A549 (cell line): ENCODE results near the gene PHF10. TPM values are rescaled to one million over a fixed set of nuclear protein-coding genes. Genes with fewer than 3 reads are reported as not detected.

Experiments used
- ATAC-seq, 2 experiments: fragments of 200-7000 bp in 1 of 2; fragments of >200 bp in 1 of 2; cut with Nextera tagmentation in 1 of 2; cut with Tn5 transposase in 1 of 2; 3 replicates each; pipeline versions ENCODE4 v1.8.0 to v1.9.1; 2018 to 2020; ENCODE audit warnings: mild to moderate bottlenecking in 1 of 2, moderate library complexity in 1 of 2
- CTCF ChIA-PET: fragments of 300-600 bp; sonication (Branson Sonifier 250); formaldehyde crosslinking; extraction: SDS; loops from one replicate; lab custom pipeline; 2021; ENCODE audit warnings: antibody characterized with exemption, inconsistent platforms; lab: Yijun Ruan, JAX
- POLR2A ChIA-PET: fragments of 350-600 bp; formaldehyde crosslinking; extraction: SDS; loops from one replicate; lab custom pipeline; 2021; ENCODE audit warnings: antibody characterized with exemption, inconsistent platforms; lab: Yijun Ruan, JAX
- DNase-seq, 2 experiments: peaks; one replicate each; pipeline versions ENCODE4 v3.0.0 to v3.0.0-alpha.2; 2011 to 2016; ENCODE audit warnings: low read depth in 1 of 2, low spot score in 1 of 2
- FAIRE-seq: peaks from 2 replicates; lab custom pipeline; 2011; peaks lifted over from hg19 to GRCh38; lab: Jason Lieb, UNC
- H3K27ac ChIP-seq, 2 experiments: fragments of >200 bp; sonication (Bioruptor Twin); formaldehyde crosslinking; 3 replicates each; pipeline ENCODE4 v1.5.1; 2016 to 2017
- H3K4me1 ChIP-seq: fragments of >200 bp; sonication (Bioruptor Twin); formaldehyde crosslinking; 3 replicates; pipeline ENCODE4 v1.6.1; 2016
- H3K4me2 ChIP-seq: fragments of >200 bp; sonication (Bioruptor Twin); formaldehyde crosslinking; 3 replicates; pipeline ENCODE4 v1.6.1; 2016
- H3K4me3 ChIP-seq: fragments of >200 bp; sonication (Bioruptor Twin); formaldehyde crosslinking; 3 replicates; pipeline ENCODE4 v1.5.1; 2016
- H3K9me3 ChIP-seq: fragments of >200 bp; sonication (Bioruptor Twin); formaldehyde crosslinking; 3 replicates; pipeline ENCODE4 v1.6.1; 2016
- CBX2 ChIP-seq: fragments of 200-600 bp; sonication (generic); IDR thresholded peaks from 2 replicates; pipeline ENCODE4 v1.6.1; 2016; ENCODE audit warnings: low read depth, mild to moderate bottlenecking, borderline replicate concordance
- CHD4 ChIP-seq: fragments of 200-600 bp; sonication (generic); IDR thresholded peaks from 2 replicates; pipeline ENCODE4 v1.6.1; 2016; ENCODE audit warnings: antibody characterized with exemption, mild to moderate bottlenecking, borderline replicate concordance
- EHF ChIP-seq: fragments of 250-450 bp; sonication (Bioruptor Pico); IDR thresholded peaks from 2 replicates; pipeline ENCODE4 v1.5.0; 2020; ENCODE audit warnings: mild to moderate bottlenecking
- FOXS1 ChIP-seq: fragments of 250-450 bp; sonication (Bioruptor Pico); IDR thresholded peaks from 2 replicates; pipeline ENCODE4 v1.5.0; 2020; ENCODE audit warnings: mild to moderate bottlenecking, moderate library complexity
- HOXB5 ChIP-seq: fragments of 250-450 bp; sonication (Bioruptor Pico); IDR thresholded peaks from 2 replicates; pipeline ENCODE4 v1.5.0; 2020; ENCODE audit warnings: mild to moderate bottlenecking, moderate library complexity
- JUNB ChIP-seq: fragments of >200 bp; sonication (Bioruptor Twin); formaldehyde crosslinking; IDR thresholded peaks from 2 replicates; pipeline ENCODE4 v1.6.1; 2016
- MAZ ChIP-seq: fragments of 150-350 bp; IDR thresholded peaks from 2 replicates; pipeline ENCODE4 v1.6.1; 2014; ENCODE audit warnings: antibody characterized with exemption, low read depth, low read length, borderline replicate concordance
- MYC ChIP-seq: IDR thresholded peaks from 2 replicates; pipeline ENCODE4 v1.6.1; 2012; ENCODE audit warnings: mild to moderate bottlenecking, inconsistent platforms, low read length, improper control_type of control experiment, borderline replicate concordance
- NFE2L2 ChIP-seq: fragments of 150-350 bp; conservative IDR thresholded peaks from 2 replicates; pipeline ENCODE4 v1.6.1; 2014; ENCODE audit warnings: low read length
- PHF8 ChIP-seq: fragments of 200-600 bp; sonication (generic); IDR thresholded peaks from 2 replicates; pipeline ENCODE4 v1.6.1; 2016; ENCODE audit warnings: low read depth, mild to moderate bottlenecking, antibody characterized with exemption, moderate library complexity, borderline replicate concordance
- POLR2A ChIP-seq: IDR thresholded peaks from 2 replicates; pipeline ENCODE4 v1.6.1; 2012; ENCODE audit warnings: mild to moderate bottlenecking, low read length
- POLR2AphosphoS2 ChIP-seq: conservative IDR thresholded peaks from 2 replicates; pipeline ENCODE4 v1.6.1; 2012; ENCODE audit warnings: low read length, improper control_type of control experiment, inconsistent platforms
- RARB ChIP-seq: fragments of 250-450 bp; sonication (Bioruptor Pico); IDR thresholded peaks from 2 replicates; pipeline ENCODE4 v1.8.0; 2021; ENCODE audit warnings: mild to moderate bottlenecking, moderate library complexity
- SMC3 ChIP-seq: fragments of >200 bp; sonication (Bioruptor Twin); formaldehyde crosslinking; IDR thresholded peaks from 3 replicates; pipeline ENCODE4 v1.6.1; 2018; ENCODE audit warnings: inconsistent platforms
- SREBF2 ChIP-seq: fragments of 450-650 bp; IDR thresholded peaks from 2 replicates; pipeline ENCODE4 v1.6.1; 2014; ENCODE audit warnings: mild to moderate bottlenecking, moderate library complexity
- TFCP2L1 ChIP-seq: fragments of 250-450 bp; sonication (Bioruptor Pico); IDR thresholded peaks from 2 replicates; pipeline ENCODE4 v1.5.0; 2021; ENCODE audit warnings: mild to moderate bottlenecking
- TP53 ChIP-seq: fragments of 250-450 bp; sonication (Bioruptor Pico); IDR thresholded peaks from 2 replicates; pipeline ENCODE4 v1.5.0; 2021; ENCODE audit warnings: mild to moderate bottlenecking, moderate library complexity
- ZNF302 ChIP-seq: fragments of 250-450 bp; sonication (Bioruptor Pico); IDR thresholded peaks from 2 replicates; pipeline ENCODE4 v1.9.0; 2021; ENCODE audit warnings: inconsistent platforms, mild to moderate bottlenecking, moderate library complexity
- ZSCAN20 ChIP-seq: fragments of 250-450 bp; sonication (Bioruptor Pico); IDR thresholded peaks from 2 replicates; pipeline ENCODE4 v1.8.0; 2022; ENCODE audit warnings: mild to moderate bottlenecking, moderate library complexity
- WGBS: methylation state at CpG from one replicate; pipeline ENCODE4 v1.1.6; 2017; ENCODE audit errors: missing lambda C conversion rate; 5-methylcytosine and 5-hydroxymethylcytosine counted together
- polyA plus RNA-seq, 4 experiments: library from polyadenylated mRNA; depleted of rRNA in 3 of 4; stranded (reverse); fragments of >200 nt; fragmentation: RNase III in 1 of 4; extraction: RNeasy Plus Mini Kit Qiagen cat#74134 plus additional on column Dnase treatment in 1 of 4; gene quantifications; 2 replicates in 3 of 4; 3 replicates in 1 of 4; pipeline ENCODE4 v1.2.3, GENCODE V29; 2011 to 2017
- TF ChIP-seq, protein P1 (sequence below): IDR thresholded peaks from 2 replicates; pipeline ENCODE4 v1.6.1; 2012; ENCODE audit warnings: low read depth, borderline replicate concordance
- TF ChIP-seq, protein P2 (sequence below): fragments of >200 bp; sonication (Bioruptor Twin); formaldehyde crosslinking; IDR thresholded peaks from 2 replicates; pipeline ENCODE4 v1.6.1; 2016
- TF ChIP-seq, protein P3 (sequence below): IDR thresholded peaks from 2 replicates; pipeline ENCODE4 v1.6.1; 2012

Gene PHF10
- polyA plus RNA-seq, 2 of the 4 experiments (the other 2 are of a cell fraction) = 21.9 to 29.6 TPM

DNA sequence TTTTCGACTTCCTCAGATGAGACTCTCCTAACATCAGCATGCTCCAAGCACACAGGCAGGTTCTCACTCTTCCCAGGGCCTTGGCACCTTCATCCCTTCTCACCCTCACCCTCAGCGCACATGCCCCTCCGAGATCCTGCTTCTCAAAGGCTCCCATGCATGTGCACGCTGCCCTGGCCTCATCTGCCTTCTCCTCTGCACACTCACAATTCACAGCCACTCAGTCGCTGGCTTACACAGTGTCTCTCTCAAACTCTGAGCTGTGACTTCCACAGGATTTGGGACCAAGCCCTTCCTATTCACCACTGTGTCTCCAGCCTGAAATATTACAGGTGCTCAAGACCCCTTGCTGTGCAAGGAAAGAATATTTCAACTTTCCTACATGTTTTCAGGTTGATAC, 52.7 kb downstream of the PHF10 start:
- 90% methylated on average over 5 of the region's 5 CpGs for WGBS
- Histone ChIP-seq H3K9me3 (no peaks in the 10 kb centered on the region), H3K27ac (no peak overlapping the region)
- no peak for FAIRE-seq
- POLR2A ChIA-PET = no interaction called here
- no peak for TF ChIP-seq CBX2
- TF ChIP-seq, protein P1, sequence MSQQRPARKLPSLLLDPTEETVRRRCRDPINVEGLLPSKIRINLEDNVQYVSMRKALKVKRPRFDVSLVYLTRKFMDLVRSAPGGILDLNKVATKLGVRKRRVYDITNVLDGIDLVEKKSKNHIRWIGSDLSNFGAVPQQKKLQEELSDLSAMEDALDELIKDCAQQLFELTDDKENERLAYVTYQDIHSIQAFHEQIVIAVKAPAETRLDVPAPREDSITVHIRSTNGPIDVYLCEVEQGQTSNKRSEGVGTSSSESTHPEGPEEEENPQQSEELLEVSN = no peak
- TF ChIP-seq, protein P2, sequence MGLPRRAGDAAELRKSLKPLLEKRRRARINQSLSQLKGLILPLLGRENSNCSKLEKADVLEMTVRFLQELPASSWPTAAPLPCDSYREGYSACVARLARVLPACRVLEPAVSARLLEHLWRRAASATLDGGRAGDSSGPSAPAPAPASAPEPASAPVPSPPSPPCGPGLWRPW = no peak
- no peak for TF ChIP-seq EHF (CRISPR knock-in tag)
- no peak for TF ChIP-seq ZNF302 (CRISPR knock-in tag)
- no peak for TF ChIP-seq PHF8
- no peak for TF ChIP-seq RARB
- TF ChIP-seq POLR2A = no peak
- no peak for TF ChIP-seq POLR2AphosphoS2
- TF ChIP-seq, protein P3, sequence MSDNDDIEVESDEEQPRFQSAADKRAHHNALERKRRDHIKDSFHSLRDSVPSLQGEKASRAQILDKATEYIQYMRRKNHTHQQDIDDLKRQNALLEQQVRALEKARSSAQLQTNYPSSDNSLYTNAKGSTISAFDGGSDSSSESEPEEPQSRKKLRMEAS = no peak
- TF ChIP-seq, all 56 proteins: peak for 0
- H3K4me1 ChIP-seq = no peaks in the 10 kb centered on the region
- no peak for DNase-seq
- CTCF ChIA-PET = no interaction called here
- H3K4me2 ChIP-seq = no peak overlapping the region
- no peak for ATAC-seq
- no peak overlapping the region for H3K4me3 ChIP-seq

DNA sequence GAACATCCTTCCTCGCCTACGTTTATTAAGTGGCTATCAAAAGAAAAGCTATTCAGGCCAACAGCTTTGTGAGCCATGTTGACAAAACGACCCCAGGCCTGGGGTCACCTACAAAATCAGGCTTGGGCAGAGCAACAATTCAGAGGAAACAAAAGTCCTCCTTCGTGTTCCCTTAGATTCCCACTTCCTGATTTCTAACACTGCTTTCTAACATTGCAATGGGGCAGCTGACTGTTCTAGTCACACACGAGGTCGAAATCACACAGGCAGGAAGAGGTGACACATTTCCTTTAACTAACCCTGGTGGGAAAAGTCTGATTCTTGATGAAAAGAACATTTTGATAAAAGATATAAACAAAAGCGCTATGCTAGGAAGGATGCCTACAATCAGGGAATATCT, 54.4 kb downstream of the PHF10 start:
- no peak overlapping the region for H3K4me2 ChIP-seq
- ChIA-PET POLR2A (no interaction called here), CTCF (no interaction called here)
- H3K4me1 ChIP-seq = no peaks in the 10 kb centered on the region
- no peak for ATAC-seq
- no peak overlapping the region for H3K4me3 ChIP-seq
- no peak for FAIRE-seq
- no peak overlapping the region for H3K27ac ChIP-seq
- DNase-seq = no peak
- 69% methylated on average over 7 of the region's 7 CpGs for WGBS
- TF ChIP-seq MAZ (no peak), SMC3 (no peak)
- H3K9me3 ChIP-seq = no peaks in the 10 kb centered on the region

DNA sequence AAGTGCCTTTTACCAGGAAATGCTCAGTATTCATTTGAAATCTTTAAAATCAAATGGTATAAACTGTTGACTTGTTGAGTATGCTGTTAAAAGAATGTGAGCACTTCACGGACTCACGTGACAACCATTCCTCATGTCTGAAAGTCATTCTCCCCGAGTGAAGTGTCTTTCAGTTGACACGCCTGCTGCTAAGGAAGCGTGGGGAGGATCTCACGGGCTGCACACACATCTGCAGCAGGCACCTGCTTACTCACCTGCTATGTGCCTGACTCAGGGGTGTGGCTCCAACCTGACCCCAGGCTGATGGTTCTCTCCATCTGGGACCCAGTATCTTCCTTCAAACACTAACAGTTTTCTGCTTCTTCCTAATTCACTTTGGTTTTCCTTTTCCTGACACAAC, 55.2 kb downstream of the PHF10 start:
- H3K4me1 ChIP-seq = no peaks in the 10 kb centered on the region
- H3K9me3 ChIP-seq = no peaks in the 10 kb centered on the region
- ATAC-seq = no peak
- TF ChIP-seq CHD4 (no peak), FOXS1 (CRISPR knock-in tag) (no peak), POLR2A (no peak), ZSCAN20 (CRISPR knock-in tag) (no peak), JUNB (no peak), MYC (no peak), TP53 (CRISPR knock-in tag) (no peak), NFE2L2 (no peak), HOXB5 (CRISPR knock-in tag) (no peak), SREBF2 (no peak), TFCP2L1 (CRISPR knock-in tag) (no peak), ZNF302 (CRISPR knock-in tag) (no peak)
- TF ChIP-seq, protein P1 = no peak
- no peak for DNase-seq
- 92% methylated on average over 6 of the region's 6 CpGs for WGBS
- ChIA-PET POLR2A (no interaction called here), CTCF (no interaction called here)
- no peak overlapping the region for H3K4me2 ChIP-seq
- no peak overlapping the region for H3K27ac ChIP-seq
- FAIRE-seq = no peak
- H3K4me3 ChIP-seq = no peak overlapping the region
